ENCODE measurements around the gene PLXNA3. TPM values are rescaled to one million over a fixed set of nuclear protein-coding genes. Genes with fewer than 3 reads are reported as not detected.

PLXNA3 gene
- total RNA-seq, 4 donors from 2014 or later: 5.6 to 17.9 (median 11.6) TPM

- no peak for TF ChIP-seq CTCF (IDR thresholded peaks at IDR 0.05; ENCODE audit: low read depth)
Observed at GRCh38 chrX:154468217-154468616, 10.1 kb downstream of the PLXNA3 start.

- no peak for TF ChIP-seq CTCF (IDR thresholded peaks at IDR 0.05; ENCODE audit: low read depth)
Observed at GRCh38 chrX:154469114-154469513, 11.0 kb downstream of the PLXNA3 start.

- no peak for TF ChIP-seq CTCF (IDR thresholded peaks at IDR 0.05; ENCODE audit: low read depth)
Observed at GRCh38 chrX:154469880-154470279, 11.8 kb downstream of the PLXNA3 start.

- TF ChIP-seq CTCF (IDR thresholded peaks at IDR 0.05; ENCODE audit: low read depth): no peak
Observed at GRCh38 chrX:154470434-154470833, 12.4 kb downstream of the PLXNA3 start.

- no peak for TF ChIP-seq CTCF (IDR thresholded peaks at IDR 0.05; ENCODE audit: low read depth)
Observed at GRCh38 chrX:154470914-154471568, 13.0 kb downstream of the PLXNA3 start.

GRCh38 chrX:154471839-154472684 is 14.0 kb downstream of the PLXNA3 start:
- TF ChIP-seq CTCF (IDR thresholded peaks at IDR 0.05; ENCODE audit: low read depth): no peak
